ENCODE results near the gene KIF26B.

The KIF26B gene

DNA sequence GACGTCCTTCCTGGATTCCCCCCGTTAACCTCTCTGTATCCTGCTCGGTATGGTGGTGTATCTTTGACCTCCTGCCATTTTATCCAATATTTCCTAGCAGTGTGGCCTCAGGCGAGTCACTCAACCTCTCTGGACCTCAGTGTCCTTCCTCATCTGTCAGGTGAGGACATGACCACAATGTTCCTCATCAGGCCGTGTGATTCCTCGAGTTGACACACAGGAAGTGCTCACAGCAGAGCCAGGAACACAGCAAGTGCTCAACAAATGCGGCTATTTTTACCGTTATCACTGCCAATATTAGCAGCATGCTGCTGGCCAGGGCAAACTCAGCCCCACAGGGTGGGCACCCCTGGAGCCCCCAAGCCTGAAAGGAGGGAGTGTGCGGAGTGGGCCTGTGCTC is 450.2 kb downstream of the KIF26B start:
- H3K4me2 ChIP-seq (ENCODE audit: low read depth, low read length, poor library complexity, severe bottlenecking): no peak overlapping the region
- no peaks in the 10 kb centered on the region for H4K20me1 ChIP-seq (ENCODE audit: low read depth, low read length)
- H3K27ac ChIP-seq (ENCODE audit: low read depth, low read length): no peak overlapping the region
- H3K9me3 ChIP-seq (ENCODE audit: insufficient read depth, low read length): no peaks in the 10 kb centered on the region
- H3K4me3 ChIP-seq (ENCODE audit: insufficient read depth, low read length, poor library complexity, severe bottlenecking): no peak overlapping the region
- H3K36me3 ChIP-seq (ENCODE audit: low read length): no peaks in the 10 kb centered on the region
- TF ChIP-seq, protein P1, sequence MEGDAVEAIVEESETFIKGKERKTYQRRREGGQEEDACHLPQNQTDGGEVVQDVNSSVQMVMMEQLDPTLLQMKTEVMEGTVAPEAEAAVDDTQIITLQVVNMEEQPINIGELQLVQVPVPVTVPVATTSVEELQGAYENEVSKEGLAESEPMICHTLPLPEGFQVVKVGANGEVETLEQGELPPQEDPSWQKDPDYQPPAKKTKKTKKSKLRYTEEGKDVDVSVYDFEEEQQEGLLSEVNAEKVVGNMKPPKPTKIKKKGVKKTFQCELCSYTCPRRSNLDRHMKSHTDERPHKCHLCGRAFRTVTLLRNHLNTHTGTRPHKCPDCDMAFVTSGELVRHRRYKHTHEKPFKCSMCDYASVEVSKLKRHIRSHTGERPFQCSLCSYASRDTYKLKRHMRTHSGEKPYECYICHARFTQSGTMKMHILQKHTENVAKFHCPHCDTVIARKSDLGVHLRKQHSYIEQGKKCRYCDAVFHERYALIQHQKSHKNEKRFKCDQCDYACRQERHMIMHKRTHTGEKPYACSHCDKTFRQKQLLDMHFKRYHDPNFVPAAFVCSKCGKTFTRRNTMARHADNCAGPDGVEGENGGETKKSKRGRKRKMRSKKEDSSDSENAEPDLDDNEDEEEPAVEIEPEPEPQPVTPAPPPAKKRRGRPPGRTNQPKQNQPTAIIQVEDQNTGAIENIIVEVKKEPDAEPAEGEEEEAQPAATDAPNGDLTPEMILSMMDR (IDR thresholded peaks at IDR 0.05; ENCODE audit: insufficient read depth, low read length, poor library complexity, severe bottlenecking): no peak
- no peak for TF ChIP-seq EZH2phosphoT487 (conservative IDR thresholded peaks at IDR 0.05; ENCODE audit: low read length)
- no peaks in the 10 kb centered on the region for H3F3A ChIP-seq (ENCODE audit: insufficient read depth)
- no peak overlapping the region for H2AFZ ChIP-seq (ENCODE audit: low read depth, low read length, severe bottlenecking)
- H3K79me2 ChIP-seq (ENCODE audit: insufficient read depth, low read length): no peaks in the 10 kb centered on the region
- no peaks in the 10 kb centered on the region for H3K27me3 ChIP-seq (ENCODE audit: low read length)
- no peak overlapping the region for H3K9ac ChIP-seq (ENCODE audit: low read length)
- no peaks in the 10 kb centered on the region for H3K9me2 ChIP-seq (replicated peaks; ENCODE audit: insufficient read depth, low read length)

DNA sequence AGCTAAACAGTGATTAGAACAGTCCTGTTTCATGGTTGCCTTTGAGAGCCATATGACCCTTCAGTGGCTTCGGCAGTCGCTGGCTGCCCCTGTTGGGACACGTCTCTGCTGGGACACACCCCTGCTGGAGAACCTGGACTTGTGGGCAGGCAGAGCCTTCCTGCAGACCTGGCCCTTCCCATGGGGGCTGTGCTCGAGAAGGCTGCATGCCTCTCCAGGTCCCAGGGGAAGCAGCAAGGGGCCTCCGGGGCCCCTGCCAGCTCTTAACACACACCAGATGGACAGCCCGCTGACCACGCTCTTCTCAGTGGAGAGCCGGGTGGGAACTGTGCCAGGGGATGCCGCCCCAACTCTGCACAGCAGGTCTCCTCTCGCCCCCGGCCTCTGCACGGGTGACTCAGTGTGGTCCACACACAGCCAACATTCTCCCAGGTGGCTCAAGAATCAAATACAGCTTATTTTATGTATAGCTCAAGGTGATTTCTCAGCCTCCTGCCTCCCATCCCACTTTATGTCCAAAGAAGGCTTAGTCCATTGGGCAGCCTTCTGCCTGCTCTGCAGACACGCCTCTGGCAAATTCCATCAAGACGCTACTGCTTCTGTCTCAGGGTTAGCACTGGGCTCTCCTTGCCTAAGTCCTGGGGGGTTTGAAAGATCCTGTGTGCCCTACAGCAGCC is 450.8 kb downstream of the KIF26B start:
- H3K9ac ChIP-seq (ENCODE audit: low read length): no peak overlapping the region
- no peak overlapping the region for H3K27ac ChIP-seq (ENCODE audit: low read depth, low read length)
- no peaks in the 10 kb centered on the region for H3F3A ChIP-seq (ENCODE audit: insufficient read depth)
- no peaks in the 10 kb centered on the region for H4K20me1 ChIP-seq (ENCODE audit: low read depth, low read length)
- no peak overlapping the region for H3K4me3 ChIP-seq (ENCODE audit: insufficient read depth, low read length, poor library complexity, severe bottlenecking)
- H2AFZ ChIP-seq (ENCODE audit: low read depth, low read length, severe bottlenecking): no peak overlapping the region
- H3K4me2 ChIP-seq (ENCODE audit: low read depth, low read length, poor library complexity, severe bottlenecking): no peak overlapping the region
- no peaks in the 10 kb centered on the region for H3K9me3 ChIP-seq (ENCODE audit: insufficient read depth, low read length)
- H3K27me3 ChIP-seq (ENCODE audit: low read length): no peaks in the 10 kb centered on the region
- no peak for TF ChIP-seq EZH2phosphoT487 (conservative IDR thresholded peaks at IDR 0.05; ENCODE audit: low read length)
- TF ChIP-seq, protein P1 (IDR thresholded peaks at IDR 0.05; ENCODE audit: insufficient read depth, low read length, poor library complexity, severe bottlenecking): no peak
- no peaks in the 10 kb centered on the region for H3K79me2 ChIP-seq (ENCODE audit: insufficient read depth, low read length)
- H3K36me3 ChIP-seq (ENCODE audit: low read length): no peaks in the 10 kb centered on the region
- no peaks in the 10 kb centered on the region for H3K9me2 ChIP-seq (replicated peaks; ENCODE audit: insufficient read depth, low read length)

DNA sequence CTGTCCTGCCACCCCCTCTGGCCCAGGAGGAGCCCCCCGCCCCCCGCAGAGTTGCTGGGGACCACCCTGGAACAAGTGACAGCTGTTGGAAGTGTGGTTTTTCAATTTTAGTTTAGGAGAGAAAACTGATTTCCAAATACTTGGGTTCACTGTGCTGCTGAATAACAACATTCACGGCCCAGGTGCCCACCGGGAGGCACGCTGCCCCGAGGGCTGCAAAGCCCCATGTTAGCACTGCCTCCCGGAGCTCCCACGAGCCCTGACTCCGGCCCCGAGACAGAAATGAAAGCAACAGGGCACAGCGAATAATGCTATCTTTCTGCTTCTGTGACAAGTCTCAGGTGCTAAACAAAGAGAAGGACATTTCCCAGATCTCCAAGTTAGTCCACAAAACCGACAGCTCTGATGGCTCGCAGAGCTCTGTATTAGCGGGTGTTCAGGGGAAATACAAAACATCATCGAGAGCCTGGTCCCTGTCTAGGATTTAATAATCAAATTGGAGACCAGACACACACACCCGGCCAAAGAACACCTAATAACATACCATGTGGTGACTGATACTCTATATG is 451.5 kb downstream of the KIF26B start:
- H3K27me3 ChIP-seq (ENCODE audit: low read length): no peaks in the 10 kb centered on the region
- no peaks in the 10 kb centered on the region for H4K20me1 ChIP-seq (ENCODE audit: low read depth, low read length)
- no peaks in the 10 kb centered on the region for H3K36me3 ChIP-seq (ENCODE audit: low read length)
- no peaks in the 10 kb centered on the region for H3K79me2 ChIP-seq (ENCODE audit: insufficient read depth, low read length)
- H3K9me2 ChIP-seq (replicated peaks; ENCODE audit: insufficient read depth, low read length): no peaks in the 10 kb centered on the region
- no peak overlapping the region for H3K4me3 ChIP-seq (ENCODE audit: insufficient read depth, low read length, poor library complexity, severe bottlenecking)
- no peak overlapping the region for H2AFZ ChIP-seq (ENCODE audit: low read depth, low read length, severe bottlenecking)
- no peak overlapping the region for H3K9ac ChIP-seq (ENCODE audit: low read length)
- H3F3A ChIP-seq (ENCODE audit: insufficient read depth): no peaks in the 10 kb centered on the region
- no peak overlapping the region for H3K27ac ChIP-seq (ENCODE audit: low read depth, low read length)
- no peak overlapping the region for H3K4me2 ChIP-seq (ENCODE audit: low read depth, low read length, poor library complexity, severe bottlenecking)
- no peak for TF ChIP-seq EZH2phosphoT487 (conservative IDR thresholded peaks at IDR 0.05; ENCODE audit: low read length)
- TF ChIP-seq, protein P1 (IDR thresholded peaks at IDR 0.05; ENCODE audit: insufficient read depth, low read length, poor library complexity, severe bottlenecking): no peak
- no peaks in the 10 kb centered on the region for H3K9me3 ChIP-seq (ENCODE audit: insufficient read depth, low read length)

All from SU-DHL-6 (cell line).